PC-3 (cell line): ENCODE measurements around the gene CRLF3. TPM values are rescaled to one million over a fixed set of nuclear protein-coding genes. Genes with fewer than 3 reads are reported as not detected.

Source experiments
- ATAC-seq: fragments of 200-7000 bp; cut with Tn5 transposase; 2 replicates; pipeline ENCODE4 v1.9.1; 2020; ENCODE audit warnings: mild to moderate bottlenecking, moderate library complexity
- BruUV-seq: library from RNA; stranded (reverse); fragments of 400-500 nt; replicated peaks from 2 replicates; lab custom pipeline; 2021; lab: Mats Ljungman, UMichigan
- CTCF ChIA-PET: fragments of 300-600 bp; sonication (Branson Sonifier 250); formaldehyde crosslinking; loops from one replicate; lab custom pipeline; 2022; ENCODE audit warnings: antibody characterized with exemption; lab: Charles Lee
- POLR2A ChIA-PET: fragments of 300-600 bp; sonication (Branson Sonifier 250); formaldehyde crosslinking; loops from one replicate; lab custom pipeline; 2022; ENCODE audit warnings: antibody characterized with exemption; ENCODE audit not compliant: unreplicated experiment; lab: Charles Lee
- DNase-seq: peaks from one replicate; pipeline ENCODE4 v3.0.0-alpha.2; 2015
- H2AFZ ChIP-seq: fragments of 300-600 bp; sonication (generic); 2 replicates; pipeline ENCODE4 v1.6.0; 2016; ENCODE audit warnings: antibody characterized with exemption, low read length
- H3F3A ChIP-seq: fragments of 300-600 bp; sonication (generic); one replicate; pipeline ENCODE4 v1.6.0; 2017; ENCODE audit warnings: antibody characterized with exemption, low read length, control low read depth, mild to moderate bottlenecking; ENCODE audit not compliant: unreplicated experiment
- H3K27ac ChIP-seq: fragments of 300-600 bp; sonication (generic); 2 replicates; pipeline ENCODE4 v1.5.1; 2016; ENCODE audit warnings: mild to moderate bottlenecking, low read length
- H3K27me3 ChIP-seq: fragments of 300-600 bp; sonication (generic); 2 replicates; pipeline ENCODE4 v1.6.1; 2016; ENCODE audit warnings: low read length, mixed read lengths
- H3K36me3 ChIP-seq: fragments of 300-600 bp; sonication (generic); 2 replicates; pipeline ENCODE4 v1.6.1; 2016; ENCODE audit warnings: low read depth, mixed run types, low read length, mixed read lengths
- H3K4me1 ChIP-seq: fragments of 300-600 bp; sonication (generic); 2 replicates; pipeline ENCODE4 v1.5.1; 2016; ENCODE audit warnings: low read length; ENCODE audit not compliant: insufficient read depth
- H3K4me2 ChIP-seq: fragments of 300-600 bp; sonication (generic); 2 replicates; pipeline ENCODE4 v1.6.0; 2016; ENCODE audit warnings: low read length
- H3K4me3 ChIP-seq: fragments of 300-600 bp; sonication (generic); 2 replicates; pipeline ENCODE4 v1.5.1; 2016; ENCODE audit warnings: mild to moderate bottlenecking, low read length, mixed read lengths
- H3K79me2 ChIP-seq: fragments of 300-600 bp; sonication (generic); 2 replicates; pipeline ENCODE4 v1.6.1; 2017; ENCODE audit warnings: low read length, mixed read lengths
- H3K9ac ChIP-seq: fragments of 300-600 bp; sonication (generic); 2 replicates; pipeline ENCODE4 v1.6.0; 2016; ENCODE audit warnings: mild to moderate bottlenecking, low read length
- H3K9me2 ChIP-seq: fragments of 300-600 bp; sonication (generic); replicated peaks from 2 replicates; pipeline ENCODE4 v1.6.1; 2016; ENCODE audit warnings: mixed run types, low read length, mixed read lengths
- H3K9me3 ChIP-seq: fragments of 300-600 bp; sonication (generic); 2 replicates; pipeline ENCODE4 v1.6.1; 2016; ENCODE audit warnings: low read length, mixed read lengths
- H4K20me1 ChIP-seq: fragments of 300-600 bp; sonication (generic); 2 replicates; pipeline ENCODE4 v1.6.1; 2016; ENCODE audit warnings: low read length, mixed read lengths
- CTCF ChIP-seq: fragments of 300-600 bp; sonication (generic); conservative IDR thresholded peaks from 2 replicates; pipeline ENCODE4 v1.5.1; 2017; ENCODE audit warnings: antibody characterized with exemption, low read depth, mild to moderate bottlenecking, low read length
- EZH2 ChIP-seq: fragments of 300-600 bp; sonication (generic); IDR thresholded peaks from one replicate; pipeline ENCODE4 v1.6.1; 2017; ENCODE audit warnings: antibody characterized with exemption, mild to moderate bottlenecking, low read length; ENCODE audit not compliant: unreplicated experiment
- EZH2phosphoT487 ChIP-seq: fragments of 300-600 bp; sonication (generic); IDR thresholded peaks from 2 replicates; pipeline ENCODE4 v1.6.1; 2018; ENCODE audit warnings: mild to moderate bottlenecking, antibody characterized with exemption, low read length, borderline replicate concordance
- intact Hi-C: fragments of 100-400 bp; cut with micrococcal nuclease; formaldehyde crosslinking; loops from 2 replicates; pipeline ENCODE4 v1.9.0; 2023
- total RNA-seq: library from RNA; depleted of rRNA; stranded (reverse); fragments of >200 nt; gene quantifications from 2 replicates; pipeline ENCODE4 v1.2.3, GENCODE V29; 2014

CRLF3 gene
- total RNA-seq, 1 experiment from 2014 or later = 9.8 TPM

GRCh38 chr17:30793282-30793977 lies 31.1 kb downstream of the CRLF3 start:
- H3K4me2 ChIP-seq = no peak overlapping the region
- H3K4me3 ChIP-seq = no peak overlapping the region
- H3K79me2 ChIP-seq = no peaks in the 10 kb centered on the region
- H3K27me3 ChIP-seq = no peaks in the 10 kb centered on the region
- DNase-seq (no peak), ATAC-seq (no peak)
- no peak for TF ChIP-seq EZH2phosphoT487
- TF ChIP-seq EZH2 = no peak
- no peak for TF ChIP-seq CTCF
- BruUV-seq = no TSS peak
- H3K9me3 ChIP-seq = no peaks in the 10 kb centered on the region
- no peaks in the 10 kb centered on the region for H4K20me1 ChIP-seq
- intact Hi-C loops = no loop called here
- no peaks in the 10 kb centered on the region for H3K9me2 ChIP-seq
- H3K9ac ChIP-seq = no peak overlapping the region
- peaks cover 6% of the 10 kb centered on the region; the same call in 1 of the 2 replicates for H3K36me3 ChIP-seq
- ChIA-PET CTCF (no interaction called here), POLR2A (no interaction called here)
- no peak overlapping the region for H2AFZ ChIP-seq
- no peaks in the 10 kb centered on the region for H3F3A ChIP-seq
- H3K27ac ChIP-seq = no peak overlapping the region
- no peaks in the 10 kb centered on the region for H3K4me1 ChIP-seq

GRCh38 chr17:30790279-30790678 lies 34.2 kb downstream of the CRLF3 start:
- peaks cover 6% of the 10 kb centered on the region; the same call in 1 of the 2 replicates for H3K36me3 ChIP-seq
- no peaks in the 10 kb centered on the region for H3K27me3 ChIP-seq
- ChIA-PET CTCF (no interaction called here), POLR2A (no interaction called here)
- ATAC-seq = no peak
- no peaks in the 10 kb centered on the region for H3K4me1 ChIP-seq
- H3K79me2 ChIP-seq = no peaks in the 10 kb centered on the region
- no peaks in the 10 kb centered on the region for H4K20me1 ChIP-seq
- no TSS peak for BruUV-seq
- TF ChIP-seq EZH2 = no peak
- no peak for TF ChIP-seq CTCF
- TF ChIP-seq EZH2phosphoT487 = no peak
- H3K9me2 ChIP-seq = no peaks in the 10 kb centered on the region
- no peak overlapping the region for H3K4me3 ChIP-seq
- no peak overlapping the region for H3K4me2 ChIP-seq
- intact Hi-C loops = no loop called here
- no peak overlapping the region for H3K9ac ChIP-seq
- no peaks in the 10 kb centered on the region for H3F3A ChIP-seq
- no peak overlapping the region for H3K27ac ChIP-seq
- H2AFZ ChIP-seq = no peak overlapping the region
- no peaks in the 10 kb centered on the region for H3K9me3 ChIP-seq
- DNase-seq = no peak

GRCh38 chr17:30788918-30789317 lies 35.6 kb downstream of the CRLF3 start:
- H3K4me1 ChIP-seq = no peaks in the 10 kb centered on the region
- H3F3A ChIP-seq = no peaks in the 10 kb centered on the region
- no peak overlapping the region for H2AFZ ChIP-seq
- H3K27me3 ChIP-seq = no peaks in the 10 kb centered on the region
- no peak for DNase-seq
- H3K4me3 ChIP-seq = no peak overlapping the region
- no peak overlapping the region for H3K27ac ChIP-seq
- CTCF ChIA-PET = no interaction called here
- POLR2A ChIA-PET = no interaction called here
- H3K9ac ChIP-seq = no peak overlapping the region
- no peak overlapping the region for H3K4me2 ChIP-seq
- TF ChIP-seq EZH2 = no peak
- no peak for TF ChIP-seq EZH2phosphoT487
- TF ChIP-seq CTCF = no peak
- intact Hi-C loops = no loop called here
- no peaks in the 10 kb centered on the region for H3K9me2 ChIP-seq
- no peaks in the 10 kb centered on the region for H4K20me1 ChIP-seq
- no TSS peak for BruUV-seq
- no peaks in the 10 kb centered on the region for H3K79me2 ChIP-seq
- no peak for ATAC-seq
- H3K9me3 ChIP-seq = no peaks in the 10 kb centered on the region
- peaks cover 6% of the 10 kb centered on the region; the same call in 1 of the 2 replicates for H3K36me3 ChIP-seq
